K562 (cell line): Measurements from ENCODE around the gene SOX6. TPM values are rescaled to one million over a fixed set of nuclear protein-coding genes. Genes with fewer than 3 reads are reported as not detected.

Source experiments
- BRD9 ChIP-seq: fragments of 450-650 bp; IDR thresholded peaks from 2 replicates; pipeline ENCODE4 v1.6.1; 2018; ENCODE audit warnings: low read depth; ENCODE audit not compliant: partially characterized antibody
- ETV1 ChIP-seq: fragments of 450-650 bp; conservative IDR thresholded peaks from 2 replicates; pipeline ENCODE4 v1.6.1; 2016; ENCODE audit warnings: missing genetic modification characterization, control low read depth, low read depth, missing compliant biosample characterization
- ETV5 ChIP-seq: sonication (generic); formaldehyde crosslinking; IDR thresholded peaks from 2 replicates; pipeline ENCODE4 v1.4.0; 2020; ENCODE audit warnings: low read depth, mild to moderate bottlenecking, missing genetic modification reagents
- GABPA ChIP-seq: fragments of 200-800 bp; sonication (Bioruptor generic); conservative IDR thresholded peaks from 2 replicates; pipeline ENCODE4 v1.6.1; 2016; ENCODE audit warnings: low read depth, missing genetic modification characterization, missing compliant biosample characterization
- HDAC8 ChIP-seq: fragments of 450-650 bp; IDR thresholded peaks from 2 replicates; pipeline ENCODE4 v1.6.1; 2016; ENCODE audit warnings: mild to moderate bottlenecking, missing genetic modification characterization, moderate library complexity, missing compliant biosample characterization
- KLF13 ChIP-seq: fragments of 450-650 bp; IDR thresholded peaks from 2 replicates; pipeline ENCODE4 v1.6.1; 2016; ENCODE audit warnings: missing genetic modification characterization, low read depth, mild to moderate bottlenecking, missing compliant biosample characterization, moderate library complexity, borderline replicate concordance
- RBM34 ChIP-seq: fragments of 200-400 bp; formaldehyde crosslinking; IDR thresholded peaks from 2 replicates; pipeline ENCODE4 v1.6.1; 2018; ENCODE audit warnings: low read length, borderline replicate concordance; ENCODE audit not compliant: insufficient read depth
- SNRNP70 ChIP-seq: fragments of 200-400 bp; formaldehyde crosslinking; optimal IDR thresholded peaks from 2 replicates; pipeline ENCODE3; 2017; ENCODE audit warnings: low read depth, low read length
- TCF7L2 ChIP-seq: fragments of 150-350 bp; IDR thresholded peaks from 2 replicates; pipeline ENCODE4 v1.6.1; 2016; ENCODE audit warnings: low read depth, mild to moderate bottlenecking, low read length, moderate library complexity
- ZBTB17 ChIP-seq: fragments of 450-650 bp; formaldehyde crosslinking; IDR thresholded peaks from 2 replicates; pipeline ENCODE4 v1.4.0; 2020; ENCODE audit warnings: mild to moderate bottlenecking
- ZFX ChIP-seq: sonication (generic); formaldehyde crosslinking; IDR thresholded peaks from 2 replicates; pipeline ENCODE4 v1.8.0; 2022; ENCODE audit warnings: mild to moderate bottlenecking, missing genetic modification reagents, moderate library complexity
- polyA plus RNA-seq, 8 experiments: library from polyadenylated mRNA; depleted of rRNA in 4 of 8; stranded (reverse) in 5 of 8; unstranded in 3 of 8; fragments of >200 nt; fragmentation: Nextera tagmentation in 2 of 8; fragmentation: Illumina TruSeq in 1 of 8; extraction: Ambion mirVana in 2 of 8; extraction: Trizol in 1 of 8; gene quantifications; 2 replicates each; pipeline versions ENCODE4 v1.2.1 to v1.2.3, GENCODE V29; 2011 to 2014; ENCODE audit warnings: inconsistent platforms in 1 of 8, missing spikeins in 1 of 8
- total RNA-seq, 7 experiments: library from RNA; depleted of rRNA in 6 of 7; stranded (reverse); fragments of >200 nt in 6 of 7; fragmentation: Illumina TruSeq in 2 of 7; extraction: Trizol in 2 of 7; gene quantifications; 2 replicates each; pipeline versions ENCODE4 v1.2.1 to v1.2.3, GENCODE V29; 2011 to 2021; ENCODE audit warnings: low replicate concordance in 1 of 7
- TF ChIP-seq, protein P1 (sequence below): fragments of 450-650 bp; IDR thresholded peaks from 2 replicates; pipeline ENCODE4 v1.6.1; 2018; ENCODE audit warnings: mild to moderate bottlenecking, low read depth; ENCODE audit not compliant: partially characterized antibody
- TF ChIP-seq, protein P2 (sequence below): fragments of 250-450 bp; sonication (Bioruptor Pico); IDR thresholded peaks from 2 replicates; pipeline ENCODE4 v1.4.0; 2020; ENCODE audit warnings: mild to moderate bottlenecking, moderate library complexity, borderline replicate concordance
- TF ChIP-seq, protein P3 (sequence below): fragments of 450-650 bp; conservative IDR thresholded peaks from 2 replicates; pipeline ENCODE4 v1.6.1; 2016; ENCODE audit warnings: missing genetic modification characterization, low read depth, mild to moderate bottlenecking, control low read depth, missing compliant biosample characterization
- TF ChIP-seq, protein P4 (sequence below): fragments of 450-650 bp; formaldehyde crosslinking; IDR thresholded peaks from 2 replicates; pipeline ENCODE4 v1.4.0; 2022; ENCODE audit warnings: missing genetic modification characterization
- TF ChIP-seq, protein P5 (sequence below): fragments of 250-450 bp; sonication (Bioruptor Pico); IDR thresholded peaks from 2 replicates; pipeline ENCODE4 v1.5.0; 2020; ENCODE audit warnings: mild to moderate bottlenecking, borderline replicate concordance

The SOX6 gene
- total and polyA plus RNA-seq, 9 of the 15 experiments (the other 6 are each of a cell fraction or from before 2014, with no cell fraction given), result 0.89 to 8.7 (median 5.7) TPM

DNA sequence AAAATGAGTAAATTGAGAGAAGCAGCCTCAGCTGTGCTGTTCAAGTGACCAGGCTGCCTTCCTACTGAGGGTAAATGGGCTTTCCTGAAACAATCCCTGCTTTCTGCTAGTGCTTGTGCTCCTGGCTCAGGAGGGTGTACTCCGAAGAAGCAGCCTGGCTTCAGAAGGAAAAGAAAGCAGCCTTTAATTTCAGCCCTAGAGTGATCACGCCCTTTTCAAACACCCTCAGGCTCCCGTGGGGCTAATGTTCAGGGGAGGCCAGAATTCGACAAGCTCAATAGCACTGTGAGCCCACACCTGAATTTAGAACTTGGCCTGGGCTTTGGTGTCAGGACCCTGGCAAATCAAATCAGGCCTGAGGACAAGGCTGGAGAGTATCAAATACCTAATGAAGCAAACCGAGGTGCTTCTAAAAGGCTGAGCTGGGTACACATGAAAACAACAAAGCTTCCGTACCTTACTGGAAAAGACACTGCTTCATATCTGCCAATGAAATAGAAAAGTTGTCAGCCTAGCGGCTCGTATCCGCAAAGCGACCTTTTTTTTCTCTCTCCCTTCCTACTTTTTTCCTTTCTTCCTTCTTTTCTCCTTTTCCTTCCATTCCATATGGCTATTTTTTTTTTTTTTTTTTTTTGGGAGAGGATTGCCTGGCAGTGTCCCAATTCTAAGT lies 387.8 kb downstream of the SOX6 start (continued):
- TF ChIP-seq, protein P1, sequence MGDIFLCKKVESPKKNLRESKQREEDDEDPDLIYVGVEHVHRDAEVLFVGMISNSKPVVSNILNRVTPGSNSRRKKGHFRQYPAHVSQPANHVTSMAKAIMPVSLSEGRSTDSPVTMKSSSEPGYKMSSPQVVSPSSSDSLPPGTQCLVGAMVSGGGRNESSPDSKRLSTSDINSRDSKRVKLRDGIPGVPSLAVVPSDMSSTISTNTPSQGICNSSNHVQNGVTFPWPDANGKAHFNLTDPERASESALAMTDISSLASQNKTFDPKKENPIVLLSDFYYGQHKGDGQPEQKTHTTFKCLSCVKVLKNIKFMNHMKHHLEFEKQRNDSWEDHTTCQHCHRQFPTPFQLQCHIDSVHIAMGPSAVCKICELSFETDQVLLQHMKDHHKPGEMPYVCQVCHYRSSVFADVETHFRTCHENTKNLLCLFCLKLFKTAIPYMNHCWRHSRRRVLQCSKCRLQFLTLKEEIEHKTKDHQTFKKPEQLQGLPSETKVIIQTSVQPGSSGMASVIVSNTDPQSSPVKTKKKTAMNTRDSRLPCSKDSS, result no peak
- no peak for TF ChIP-seq KLF13
- TF ChIP-seq, protein P2, sequence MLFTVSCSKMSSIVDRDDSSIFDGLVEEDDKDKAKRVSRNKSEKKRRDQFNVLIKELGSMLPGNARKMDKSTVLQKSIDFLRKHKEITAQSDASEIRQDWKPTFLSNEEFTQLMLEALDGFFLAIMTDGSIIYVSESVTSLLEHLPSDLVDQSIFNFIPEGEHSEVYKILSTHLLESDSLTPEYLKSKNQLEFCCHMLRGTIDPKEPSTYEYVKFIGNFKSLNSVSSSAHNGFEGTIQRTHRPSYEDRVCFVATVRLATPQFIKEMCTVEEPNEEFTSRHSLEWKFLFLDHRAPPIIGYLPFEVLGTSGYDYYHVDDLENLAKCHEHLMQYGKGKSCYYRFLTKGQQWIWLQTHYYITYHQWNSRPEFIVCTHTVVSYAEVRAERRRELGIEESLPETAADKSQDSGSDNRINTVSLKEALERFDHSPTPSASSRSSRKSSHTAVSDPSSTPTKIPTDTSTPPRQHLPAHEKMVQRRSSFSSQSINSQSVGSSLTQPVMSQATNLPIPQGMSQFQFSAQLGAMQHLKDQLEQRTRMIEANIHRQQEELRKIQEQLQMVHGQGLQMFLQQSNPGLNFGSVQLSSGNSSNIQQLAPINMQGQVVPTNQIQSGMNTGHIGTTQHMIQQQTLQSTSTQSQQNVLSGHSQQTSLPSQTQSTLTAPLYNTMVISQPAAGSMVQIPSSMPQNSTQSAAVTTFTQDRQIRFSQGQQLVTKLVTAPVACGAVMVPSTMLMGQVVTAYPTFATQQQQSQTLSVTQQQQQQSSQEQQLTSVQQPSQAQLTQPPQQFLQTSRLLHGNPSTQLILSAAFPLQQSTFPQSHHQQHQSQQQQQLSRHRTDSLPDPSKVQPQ, result no peak
- no peak for TF ChIP-seq ETV5 (CRISPR knock-in tag)
- no peak for TF ChIP-seq ZBTB17
- TF ChIP-seq, protein P3, sequence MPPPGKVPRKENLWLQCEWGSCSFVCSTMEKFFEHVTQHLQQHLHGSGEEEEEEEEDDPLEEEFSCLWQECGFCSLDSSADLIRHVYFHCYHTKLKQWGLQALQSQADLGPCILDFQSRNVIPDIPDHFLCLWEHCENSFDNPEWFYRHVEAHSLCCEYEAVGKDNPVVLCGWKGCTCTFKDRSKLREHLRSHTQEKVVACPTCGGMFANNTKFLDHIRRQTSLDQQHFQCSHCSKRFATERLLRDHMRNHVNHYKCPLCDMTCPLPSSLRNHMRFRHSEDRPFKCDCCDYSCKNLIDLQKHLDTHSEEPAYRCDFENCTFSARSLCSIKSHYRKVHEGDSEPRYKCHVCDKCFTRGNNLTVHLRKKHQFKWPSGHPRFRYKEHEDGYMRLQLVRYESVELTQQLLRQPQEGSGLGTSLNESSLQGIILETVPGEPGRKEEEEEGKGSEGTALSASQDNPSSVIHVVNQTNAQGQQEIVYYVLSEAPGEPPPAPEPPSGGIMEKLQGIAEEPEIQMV (tag), result no peak
- no peak for TF ChIP-seq HDAC8 (tag)
- 0 out of 2 replicates have a peak, but pooled peaks have one; percentile 19 for TF ChIP-seq GABPA
- no peak for TF ChIP-seq RBM34
- no peak for TF ChIP-seq TCF7L2
- no peak for TF ChIP-seq SNRNP70
- TF ChIP-seq ETV1 (tag), result no peak
- TF ChIP-seq, protein P4, sequence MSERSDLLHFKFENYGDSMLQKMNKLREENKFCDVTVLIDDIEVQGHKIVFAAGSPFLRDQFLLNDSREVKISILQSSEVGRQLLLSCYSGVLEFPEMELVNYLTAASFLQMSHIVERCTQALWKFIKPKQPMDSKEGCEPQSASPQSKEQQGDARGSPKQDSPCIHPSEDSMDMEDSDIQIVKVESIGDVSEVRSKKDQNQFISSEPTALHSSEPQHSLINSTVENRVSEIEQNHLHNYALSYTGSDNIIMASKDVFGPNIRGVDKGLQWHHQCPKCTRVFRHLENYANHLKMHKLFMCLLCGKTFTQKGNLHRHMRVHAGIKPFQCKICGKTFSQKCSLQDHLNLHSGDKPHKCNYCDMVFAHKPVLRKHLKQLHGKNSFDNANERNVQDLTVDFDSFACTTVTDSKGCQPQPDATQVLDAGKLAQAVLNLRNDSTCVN (CRISPR knock-in tag), result 0 out of 2 replicates have a peak, but pooled peaks have one; percentile 21
- TF ChIP-seq, protein P5, sequence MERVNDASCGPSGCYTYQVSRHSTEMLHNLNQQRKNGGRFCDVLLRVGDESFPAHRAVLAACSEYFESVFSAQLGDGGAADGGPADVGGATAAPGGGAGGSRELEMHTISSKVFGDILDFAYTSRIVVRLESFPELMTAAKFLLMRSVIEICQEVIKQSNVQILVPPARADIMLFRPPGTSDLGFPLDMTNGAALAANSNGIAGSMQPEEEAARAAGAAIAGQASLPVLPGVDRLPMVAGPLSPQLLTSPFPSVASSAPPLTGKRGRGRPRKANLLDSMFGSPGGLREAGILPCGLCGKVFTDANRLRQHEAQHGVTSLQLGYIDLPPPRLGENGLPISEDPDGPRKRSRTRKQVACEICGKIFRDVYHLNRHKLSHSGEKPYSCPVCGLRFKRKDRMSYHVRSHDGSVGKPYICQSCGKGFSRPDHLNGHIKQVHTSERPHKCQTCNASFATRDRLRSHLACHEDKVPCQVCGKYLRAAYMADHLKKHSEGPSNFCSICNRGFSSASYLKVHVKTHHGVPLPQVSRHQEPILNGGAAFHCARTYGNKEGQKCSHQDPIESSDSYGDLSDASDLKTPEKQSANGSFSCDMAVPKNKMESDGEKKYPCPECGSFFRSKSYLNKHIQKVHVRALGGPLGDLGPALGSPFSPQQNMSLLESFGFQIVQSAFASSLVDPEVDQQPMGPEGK (CRISPR knock-in tag), result no peak
- no peak for TF ChIP-seq BRD9
- peak; percentile 43; the same call in 1 of the 2 replicates for TF ChIP-seq ZFX (CRISPR knock-in tag)
